NCI-H345 (cell line): ENCODE data around the gene NELFB.

Source experiments
- DNase-seq: peaks from one replicate; lab custom pipeline; 2025; lab: John Stamatoyannopoulos, UW

The NELFB gene

GRCh38 chr9:137303151-137303892, 48.2 kb downstream of the NELFB start:
- no peak for DNase-seq

- no peak for DNase-seq
Observed at GRCh38 chr9:137303893-137304382, 48.8 kb downstream of the NELFB start.

DNA sequence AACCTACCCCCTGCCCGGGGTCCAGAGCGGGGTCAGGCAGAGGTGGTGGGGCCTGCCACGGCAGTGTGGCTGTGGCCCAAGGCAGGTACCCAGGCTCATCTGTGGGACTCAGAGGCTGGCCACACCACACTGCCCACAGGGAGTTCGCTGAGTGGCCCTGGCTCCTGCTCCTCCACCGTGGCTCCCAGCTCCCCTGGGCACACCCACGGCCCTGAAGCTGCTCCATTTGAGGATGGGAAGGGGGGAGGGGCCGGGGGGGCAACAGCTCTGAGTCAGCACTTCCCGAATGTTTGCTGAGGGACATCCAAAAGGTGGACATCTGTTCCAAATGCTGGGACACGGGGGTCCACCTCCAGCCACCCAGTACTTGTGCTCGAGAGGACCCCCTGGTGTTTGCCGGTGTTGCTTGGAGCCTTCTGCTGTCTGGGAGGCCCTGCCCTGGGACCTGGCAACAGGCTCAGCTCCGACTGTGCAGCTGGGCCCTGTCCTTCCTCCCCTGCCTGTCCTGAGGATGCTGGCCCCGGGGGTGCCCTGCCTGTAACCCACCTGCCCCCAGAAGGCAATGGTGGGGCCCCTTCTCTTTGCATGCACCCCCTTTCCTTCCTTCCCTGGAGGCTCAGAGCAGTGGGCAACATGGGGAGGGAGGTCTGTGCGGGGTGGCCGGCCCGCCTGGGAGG, 49.4 kb downstream of the NELFB start:
- no peak for DNase-seq

GRCh38 chr9:137305060-137305797, 50.1 kb downstream of the NELFB start:
- peak; percentile 64 for DNase-seq

DNA sequence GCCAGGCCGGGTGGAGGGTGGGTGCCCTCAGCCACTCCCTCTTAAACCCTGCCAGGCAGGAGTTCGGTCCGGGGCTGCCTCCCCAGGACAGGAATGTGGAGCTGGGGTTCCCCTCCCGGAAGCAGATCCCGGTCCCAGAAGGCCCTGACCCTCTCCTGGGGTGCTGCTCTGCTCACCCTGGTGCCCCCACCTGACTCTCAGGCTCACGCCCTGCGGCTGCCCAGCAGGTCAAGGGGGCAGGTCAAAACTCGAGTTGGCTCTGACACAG, 50.6 kb downstream of the NELFB start:
- DNase-seq: no peak

DNA sequence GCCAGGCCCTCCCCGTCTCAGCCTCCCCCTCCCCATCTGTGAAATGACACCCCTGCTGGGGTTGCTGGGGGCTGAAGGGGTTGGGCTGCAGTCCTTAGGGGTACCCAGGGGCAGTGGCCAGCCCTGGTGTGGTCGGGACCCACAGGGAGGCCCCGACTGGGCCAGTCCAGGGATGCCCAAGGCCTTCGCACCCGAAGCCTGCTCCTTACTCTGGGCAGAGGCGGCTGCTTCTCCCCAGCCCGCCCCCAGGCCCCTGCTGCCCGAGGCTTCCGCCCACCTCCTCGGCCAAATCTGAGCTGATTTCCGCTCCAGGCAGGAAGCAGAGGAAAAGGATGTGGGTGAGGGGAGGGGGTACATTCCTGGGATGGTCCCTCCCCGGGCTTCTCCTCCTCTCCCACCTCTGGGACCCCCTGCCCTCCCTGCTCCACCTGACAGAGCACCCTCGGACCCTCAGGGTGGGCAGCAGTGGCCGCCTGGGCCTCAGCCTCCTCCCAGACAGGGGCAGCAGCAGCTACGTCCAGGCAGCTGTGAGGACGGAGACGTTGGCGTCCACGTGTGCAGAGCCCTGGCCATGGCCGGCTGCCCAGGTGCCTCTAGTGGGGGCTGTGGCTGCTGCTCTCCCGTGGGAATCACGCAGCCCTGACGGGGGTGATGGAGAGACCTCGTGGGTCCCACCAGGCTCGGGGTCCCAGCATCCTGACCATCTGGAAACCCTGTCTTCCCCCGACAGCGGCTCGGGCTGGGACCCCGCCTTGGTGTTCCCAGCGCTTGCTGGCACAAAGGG, 51.1 kb downstream of the NELFB start:
- DNase-seq: no peak

DNA sequence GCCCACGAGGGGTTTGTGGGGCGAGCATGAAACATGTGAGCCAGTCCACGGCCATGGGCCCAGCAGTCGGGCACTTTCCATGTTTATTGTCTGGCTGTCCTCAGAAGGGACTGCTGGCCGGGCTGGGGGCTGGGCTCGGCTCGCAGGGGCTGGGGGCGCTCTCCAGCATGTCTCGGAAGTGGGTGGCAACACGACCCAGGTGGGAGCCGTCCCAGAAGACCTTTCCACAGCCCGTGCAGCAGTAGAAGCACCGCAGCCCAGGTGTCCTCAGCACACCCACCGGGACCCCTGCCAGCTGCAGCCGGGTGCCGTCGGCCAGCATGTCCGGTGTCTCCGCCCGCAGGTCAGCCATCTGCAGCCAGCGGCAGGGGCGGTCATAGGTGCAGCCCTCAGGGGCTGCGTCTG, 51.7 kb downstream of the NELFB start:
- no peak for DNase-seq

- DNase-seq: no peak
Observed at GRCh38 chr9:137307255-137308056, 52.3 kb downstream of the NELFB start.

- DNase-seq: no peak
Observed at GRCh38 chr9:137308057-137308619, 53.0 kb downstream of the NELFB start.

GRCh38 chr9:137309368-137310188, 54.5 kb downstream of the NELFB start:
- no peak for DNase-seq

- no peak for DNase-seq
Observed at GRCh38 chr9:137310189-137311052, 55.3 kb downstream of the NELFB start.

GRCh38 chr9:137311171-137311985, 56.3 kb downstream of the NELFB start:
- no peak for DNase-seq

- DNase-seq: no peak
Observed at GRCh38 chr9:137311986-137312851, 57.1 kb downstream of the NELFB start.

DNA sequence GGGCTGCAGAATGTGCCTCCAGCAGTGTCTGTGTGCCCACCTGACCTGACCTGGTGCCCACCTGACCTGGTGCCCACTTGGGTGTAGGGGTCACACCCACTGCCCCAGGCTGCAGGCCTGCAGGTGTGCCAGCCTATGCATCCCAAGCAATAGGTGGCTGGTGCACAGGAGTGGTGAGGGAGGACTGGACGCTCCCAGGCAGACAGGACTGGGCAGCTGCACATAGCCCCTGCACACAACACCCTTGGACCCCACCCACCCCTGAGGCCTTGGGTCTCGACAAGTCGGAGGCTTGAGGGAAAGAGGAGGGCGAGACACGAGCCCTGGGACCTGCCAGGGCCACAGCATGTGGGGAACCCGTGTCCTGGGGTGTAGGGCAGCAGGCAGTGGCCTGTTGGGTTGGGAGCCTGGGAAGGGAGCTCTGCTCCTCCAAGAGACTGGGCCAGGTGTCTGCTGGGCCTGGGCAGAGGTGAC, 57.8 kb downstream of the NELFB start:
- no peak for DNase-seq

GRCh38 chr9:137313326-137313936, 58.3 kb downstream of the NELFB start:
- DNase-seq: no peak

GRCh38 chr9:137313956-137314560, 58.9 kb downstream of the NELFB start:
- no peak for DNase-seq
